HG03280 (cell line): ENCODE results near the gene HS3ST5.
"Not testable (repeated sequence)": the region's sequence is repeated elsewhere in the genome, so short reads cannot be mapped to it uniquely, and the experiment has no call there.

Source experiments
- ATAC-seq: cut with Tn5 transposase; IDR thresholded peaks from one replicate; pipeline ENCODE4 v1.9.1; 2021; ENCODE audit warnings: mild to moderate bottlenecking, moderate library complexity; ENCODE audit not compliant: unreplicated experiment

The HS3ST5 gene

DNA sequence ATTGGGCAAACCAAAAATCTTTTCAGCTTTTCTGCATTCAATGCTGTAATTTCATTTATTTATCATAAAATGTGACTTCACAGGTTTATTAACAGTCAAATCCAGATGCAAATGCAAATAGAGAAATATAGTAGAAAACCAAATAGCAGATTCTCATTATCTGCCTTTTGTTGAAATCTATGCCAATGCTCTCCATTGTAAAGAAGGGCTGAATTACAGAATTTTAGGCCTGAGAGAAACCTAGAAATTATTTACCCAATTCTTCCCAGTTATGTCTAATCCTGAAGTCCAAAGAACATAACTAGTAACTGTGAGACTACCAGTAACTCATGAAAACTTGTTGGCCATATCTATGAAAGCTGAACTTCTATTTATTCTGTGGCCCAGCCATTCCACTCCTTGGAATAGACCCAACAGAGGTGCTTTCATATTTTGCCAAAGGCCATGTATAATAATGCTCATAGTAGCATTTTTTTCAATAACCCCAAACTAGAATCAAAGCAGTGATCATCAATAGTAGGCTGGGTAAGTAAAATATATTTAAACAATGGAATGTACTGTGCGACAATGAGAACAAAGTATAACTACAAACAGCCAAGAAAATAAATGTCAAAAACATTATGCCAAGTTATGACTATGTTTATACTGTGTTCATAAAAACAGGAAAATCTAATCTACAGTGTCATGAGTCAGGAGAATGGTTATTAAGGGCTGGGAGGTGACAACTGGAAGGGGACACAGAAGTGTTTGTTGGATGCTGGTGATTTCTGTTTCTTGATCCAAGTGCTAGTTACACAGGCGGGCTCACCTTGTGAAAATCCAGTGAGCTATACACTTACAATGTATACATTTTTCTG is 183.8 kb downstream of the HS3ST5 start:
- no peak for ATAC-seq

DNA sequence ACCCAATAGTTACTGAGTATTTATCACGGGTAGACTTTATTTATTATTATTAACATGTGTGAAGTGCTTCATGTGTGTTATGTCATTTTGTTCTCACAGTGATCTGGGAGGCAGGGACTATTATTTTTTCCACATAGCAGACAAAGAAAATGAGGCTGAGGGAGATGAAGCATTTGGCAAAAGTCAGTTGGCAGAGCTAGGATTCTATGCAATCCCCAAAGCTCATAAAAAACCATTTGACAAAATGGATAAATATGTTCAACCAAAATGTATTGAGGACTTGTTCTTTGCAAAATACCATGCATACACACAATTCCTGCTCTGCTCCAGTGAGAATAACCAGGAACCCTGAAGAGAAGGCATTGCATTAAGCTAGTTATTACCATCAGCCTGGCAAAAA is 184.4 kb downstream of the HS3ST5 start:
- ATAC-seq, result no peak

DNA sequence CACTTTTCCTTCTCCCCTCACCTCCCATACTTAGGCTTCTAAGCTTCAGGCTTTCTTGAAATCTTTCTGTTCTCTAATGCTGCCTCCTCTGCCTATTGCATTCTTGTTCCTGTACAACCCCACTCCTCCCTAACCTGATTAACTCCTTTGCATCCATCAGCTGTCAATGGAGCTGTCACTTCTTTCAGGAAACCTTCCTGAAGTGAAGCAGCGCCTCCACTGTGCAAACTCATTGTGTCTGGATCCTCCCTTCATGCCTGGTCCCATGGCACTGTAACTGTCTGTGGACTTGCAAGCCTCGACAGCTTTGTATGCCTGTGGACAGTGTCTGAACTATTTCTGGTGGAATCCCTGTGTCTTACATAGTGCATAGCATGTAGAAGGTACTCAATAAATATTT is 185.0 kb downstream of the HS3ST5 start:
- no peak for ATAC-seq

DNA sequence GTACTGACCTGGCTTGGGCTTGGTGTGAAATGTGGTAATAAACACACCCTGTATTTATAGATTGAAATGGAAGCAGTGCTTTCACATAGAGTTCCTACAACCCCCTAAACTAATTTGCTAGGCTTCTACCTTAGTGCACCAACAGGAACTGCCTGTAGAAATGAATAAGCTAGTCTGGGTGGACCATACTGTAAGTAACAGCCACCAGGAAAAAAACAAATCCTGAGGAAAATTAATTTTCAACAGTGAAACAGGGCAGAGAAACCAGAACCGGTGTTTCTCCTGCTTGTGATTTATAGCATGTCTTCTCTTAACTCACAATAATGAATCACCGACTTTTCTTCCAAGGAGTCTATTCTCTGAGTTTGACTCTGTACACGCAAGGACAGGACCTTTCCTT is 187.1 kb downstream of the HS3ST5 start:
- no peak for ATAC-seq

DNA sequence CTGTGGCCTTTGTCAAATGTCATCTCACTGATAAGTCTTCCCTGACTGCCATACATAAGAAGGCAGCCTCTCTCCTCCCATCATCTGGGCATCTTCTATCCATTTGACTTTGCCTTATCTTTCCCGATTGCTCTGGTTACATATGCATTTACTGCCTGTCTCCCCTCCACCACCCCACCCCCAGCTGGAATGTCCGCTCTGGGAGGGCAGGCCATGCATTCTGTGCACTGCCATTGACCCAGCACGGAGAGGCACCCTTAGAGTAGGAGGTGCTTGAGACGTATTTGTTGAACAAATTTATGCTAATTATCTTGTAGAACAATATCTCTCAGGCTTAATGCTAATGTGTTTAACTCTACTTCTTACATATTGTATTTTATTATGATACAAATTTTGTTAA is 188.0 kb downstream of the HS3ST5 start:
- ATAC-seq, result no peak

DNA sequence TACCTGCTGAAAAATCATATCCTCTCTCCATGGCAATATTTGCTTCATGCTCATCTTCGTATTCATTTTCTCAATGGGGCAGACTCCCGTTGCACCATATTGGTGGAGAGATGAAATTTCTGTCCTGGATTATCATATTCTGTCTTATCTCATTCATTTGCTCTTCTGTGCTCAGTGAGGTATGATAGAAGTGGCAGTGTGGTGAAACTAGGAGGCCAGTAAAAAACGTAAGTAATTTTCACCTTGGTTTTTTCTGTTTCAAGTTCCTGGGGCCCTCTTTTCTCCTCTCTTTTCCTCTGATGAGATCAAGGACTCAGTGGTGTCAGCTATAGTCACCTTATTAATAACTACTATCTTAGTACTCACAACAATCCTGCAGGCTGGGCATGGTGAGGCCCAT is 189.4 kb downstream of the HS3ST5 start:
- ATAC-seq, result no peak

DNA sequence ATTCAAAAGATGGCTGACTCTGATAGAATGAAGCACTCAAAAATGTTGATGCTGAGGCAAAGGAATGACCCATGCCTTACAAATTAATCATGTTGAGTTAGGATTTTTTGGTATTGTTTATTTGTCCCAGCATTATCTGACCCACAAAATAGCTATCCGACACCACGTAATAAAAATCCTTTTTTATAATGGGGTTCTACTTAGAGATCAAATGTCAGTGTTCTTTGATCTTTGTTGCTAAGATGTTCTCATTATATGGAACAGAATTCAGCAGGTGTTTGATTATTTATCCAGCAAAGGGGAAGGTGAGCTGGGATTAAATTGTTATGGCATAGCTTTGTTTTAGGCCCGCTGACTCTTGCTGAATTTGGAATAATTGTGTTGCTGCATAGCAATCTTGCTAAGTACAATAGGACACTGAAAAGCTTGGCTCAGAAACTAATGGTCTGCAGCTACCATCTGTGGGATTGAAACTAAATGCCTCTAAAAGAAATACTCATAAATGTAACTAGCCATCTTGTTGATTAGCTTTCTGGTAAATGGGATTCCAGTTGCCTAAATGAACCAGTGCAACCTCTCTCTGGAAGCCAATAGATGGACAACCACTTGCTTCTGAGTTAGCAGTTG is 191.6 kb downstream of the HS3ST5 start:
- no peak for ATAC-seq

DNA sequence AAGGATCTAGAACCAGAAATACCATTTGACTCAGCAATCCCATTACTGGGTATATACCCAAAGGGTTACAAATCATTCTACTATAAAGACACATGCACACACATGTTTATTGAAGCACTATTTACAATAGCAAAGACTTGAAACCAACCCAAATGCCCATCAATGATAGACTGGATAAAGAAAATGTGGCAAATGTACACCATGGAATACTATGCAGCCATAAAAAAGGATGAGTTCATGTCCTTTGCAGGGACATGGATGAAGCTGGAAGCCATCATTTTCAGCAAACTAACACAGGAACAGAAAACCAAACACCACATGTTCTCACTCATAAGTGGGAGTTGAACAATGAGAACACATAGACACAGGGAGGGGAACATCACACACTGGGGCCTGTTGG is 193.6 kb downstream of the HS3ST5 start:
- not testable (repeated sequence) for ATAC-seq

DNA sequence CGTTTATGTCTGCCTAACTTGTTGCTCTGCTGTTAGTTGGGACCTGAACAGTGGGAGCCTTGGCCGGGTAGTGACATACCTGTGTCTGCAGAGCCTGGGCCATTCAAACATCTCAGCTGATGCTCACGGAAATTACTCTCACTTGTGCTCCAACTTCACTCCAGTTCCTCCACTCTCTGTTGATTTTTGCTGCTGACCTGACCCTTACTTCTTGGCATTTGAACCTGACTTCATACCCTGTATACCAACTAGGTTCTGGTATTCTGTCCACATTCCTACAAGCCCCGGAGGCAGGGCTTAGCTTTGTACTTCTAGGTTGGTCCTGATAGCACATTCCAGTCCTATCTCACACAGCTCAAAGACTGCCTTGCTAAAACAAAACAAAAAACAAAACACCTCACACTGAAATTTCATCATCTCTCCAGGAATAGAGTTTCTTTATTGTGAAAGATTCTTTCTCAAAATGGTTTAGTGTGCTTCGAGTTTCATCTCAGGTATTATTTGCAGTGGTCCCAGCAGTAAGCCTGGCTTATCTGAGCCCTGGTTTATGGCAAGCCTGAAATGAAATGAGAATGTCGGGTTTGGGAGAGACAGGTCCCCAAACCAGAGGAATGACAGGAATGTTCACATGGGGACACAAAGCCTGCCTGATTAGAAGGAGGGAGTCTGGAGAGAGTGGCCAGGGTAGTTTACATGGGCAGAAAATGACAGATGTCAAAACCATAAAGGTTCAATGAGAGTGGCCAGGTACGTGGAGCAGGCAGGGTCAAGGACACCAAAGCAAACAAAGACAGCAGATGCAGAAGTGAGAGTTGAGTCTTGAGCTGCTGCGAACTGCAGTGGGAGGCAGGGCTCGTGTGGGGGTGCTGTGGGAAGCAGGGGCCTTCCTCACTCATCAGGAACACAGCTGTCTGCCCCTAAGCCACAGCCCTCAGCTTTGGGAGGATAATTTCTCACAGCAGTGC is 197.7 kb downstream of the HS3ST5 start:
- no peak for ATAC-seq

DNA sequence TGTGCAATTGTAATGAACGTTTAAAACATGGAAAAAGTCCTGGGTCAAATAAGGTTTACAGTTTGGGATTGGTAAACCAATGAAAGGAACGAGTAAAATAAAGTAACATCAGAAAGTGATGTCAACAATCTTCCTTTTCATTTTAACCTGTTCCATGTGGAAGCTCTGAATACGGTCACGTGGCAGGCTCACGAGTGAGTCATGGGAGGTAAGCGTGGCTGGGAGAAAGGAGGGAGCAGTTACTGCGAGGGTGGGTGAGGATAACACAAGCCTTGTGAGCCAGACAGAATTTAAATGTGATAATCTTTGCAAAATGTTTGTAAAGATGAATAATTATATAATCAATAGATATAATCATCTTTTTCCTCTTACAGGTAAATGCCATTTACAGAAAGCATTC is 200.6 kb downstream of the HS3ST5 start:
- ATAC-seq, result no peak

DNA sequence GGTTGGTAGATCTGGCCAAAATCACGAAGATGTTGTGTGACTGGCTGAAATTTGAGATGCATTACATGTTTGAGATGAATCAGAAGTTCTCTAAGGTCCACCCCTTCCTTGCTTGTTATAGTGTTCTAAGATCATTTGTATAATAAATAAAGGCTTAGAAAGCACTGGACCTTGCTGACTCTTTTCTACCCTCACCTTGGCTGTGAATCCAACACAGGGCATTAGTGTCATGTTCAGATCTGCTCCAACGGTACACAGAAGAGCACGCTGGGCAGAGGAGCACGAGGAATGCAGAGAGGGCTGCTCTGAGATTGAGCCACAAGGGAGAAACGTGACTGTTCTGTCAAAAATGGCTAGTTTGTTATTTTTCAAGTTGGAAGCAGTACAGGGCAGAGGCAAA is 202.4 kb downstream of the HS3ST5 start:
- ATAC-seq, result no peak

DNA sequence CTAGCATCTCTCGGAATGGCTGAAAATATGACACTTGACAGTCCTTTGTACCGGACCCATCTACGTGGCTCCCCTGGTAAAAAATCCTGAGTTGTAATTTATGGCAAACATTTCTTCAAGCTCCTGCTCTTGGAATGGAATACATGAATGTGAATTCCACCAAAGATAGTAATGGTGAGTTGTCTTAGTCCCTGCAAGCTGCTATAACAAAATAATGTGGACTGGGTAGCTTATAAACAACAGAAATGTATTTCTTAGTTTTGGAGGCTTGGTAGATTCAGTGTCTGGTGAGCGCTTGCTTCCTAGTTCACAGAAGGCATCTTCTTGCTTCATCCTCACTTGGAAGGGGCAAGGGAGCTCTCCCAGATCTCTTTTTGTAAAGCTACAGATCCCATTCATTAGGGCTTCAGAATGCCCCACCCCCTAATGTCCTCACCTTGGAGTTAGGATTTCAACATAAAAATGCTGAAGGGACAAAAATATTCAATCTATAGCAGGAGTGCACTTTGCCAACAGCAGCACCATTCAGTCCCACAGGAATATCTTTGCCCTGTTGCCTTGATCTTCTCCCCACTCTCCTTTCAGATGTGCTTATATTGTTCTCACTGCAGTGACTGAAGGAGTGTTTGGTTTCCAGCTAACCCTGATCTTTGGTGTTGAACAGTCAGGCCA is 204.1 kb downstream of the HS3ST5 start:
- no peak for ATAC-seq

DNA sequence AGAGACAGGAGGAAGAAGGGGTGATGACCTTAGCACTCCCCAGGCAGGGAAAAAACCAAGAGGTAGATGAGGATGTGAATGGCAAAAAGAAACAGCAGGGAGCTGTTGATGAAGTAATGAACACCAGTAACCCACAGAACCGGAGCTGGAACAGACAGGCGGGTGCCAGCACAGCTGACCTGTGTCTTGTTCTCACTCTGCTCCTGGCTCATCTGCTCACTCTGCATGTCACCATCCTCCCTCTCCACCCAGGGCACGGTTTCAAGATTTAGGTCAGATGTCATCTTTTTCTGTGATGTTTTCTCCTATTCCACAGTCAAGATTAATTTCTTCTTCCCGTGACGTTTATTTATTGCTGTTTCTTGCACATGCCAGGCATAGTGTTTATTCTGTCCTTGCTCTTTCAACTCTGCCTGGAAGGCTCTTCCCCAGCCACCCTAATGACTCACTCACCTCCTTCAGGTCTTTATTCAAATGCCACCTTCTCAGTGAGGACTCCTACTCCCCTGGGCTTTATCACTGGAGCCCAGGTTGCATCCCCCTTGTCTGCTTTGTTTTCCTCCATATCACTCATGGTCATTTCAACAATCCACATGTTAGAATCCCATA is 207.4 kb downstream of the HS3ST5 start:
- no peak for ATAC-seq

DNA sequence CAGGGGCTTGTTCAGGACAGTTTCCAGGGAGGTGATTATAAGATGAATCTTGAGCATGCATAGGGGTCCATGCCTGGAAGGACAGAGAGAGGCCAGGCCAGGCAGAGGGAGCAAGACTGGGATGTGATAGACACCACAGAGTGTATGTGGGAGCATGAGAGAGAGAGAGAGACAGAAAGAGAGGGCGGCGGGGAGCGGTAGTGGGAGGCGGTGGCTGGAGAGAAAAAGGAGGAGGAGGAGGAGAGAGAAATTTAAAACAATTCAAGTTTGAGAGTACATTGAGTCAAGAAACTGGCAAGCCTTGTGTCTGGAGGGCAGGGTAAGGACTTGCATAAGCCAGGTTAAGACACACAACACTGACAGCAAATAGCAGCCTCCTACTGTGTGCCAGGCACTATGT is 209.0 kb downstream of the HS3ST5 start:
- no peak for ATAC-seq

DNA sequence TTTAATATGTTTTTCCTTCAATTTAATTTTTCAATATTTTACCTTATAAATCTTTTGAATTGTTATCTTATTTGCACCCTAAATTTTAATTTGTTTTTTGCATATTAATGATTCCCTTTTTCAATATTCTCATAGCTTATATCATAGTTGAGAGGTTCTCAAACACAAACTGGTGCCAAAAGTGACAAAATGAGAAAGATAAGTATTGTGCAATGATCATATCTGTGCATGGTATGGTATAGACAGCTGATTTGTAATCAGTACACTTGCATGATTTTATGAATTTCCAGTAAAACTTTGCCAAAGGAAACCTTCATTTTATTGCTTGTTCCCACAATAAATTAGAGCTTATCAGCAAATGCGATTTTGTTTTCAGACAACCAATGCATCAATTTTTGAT is 210.9 kb downstream of the HS3ST5 start:
- no peak for ATAC-seq

DNA sequence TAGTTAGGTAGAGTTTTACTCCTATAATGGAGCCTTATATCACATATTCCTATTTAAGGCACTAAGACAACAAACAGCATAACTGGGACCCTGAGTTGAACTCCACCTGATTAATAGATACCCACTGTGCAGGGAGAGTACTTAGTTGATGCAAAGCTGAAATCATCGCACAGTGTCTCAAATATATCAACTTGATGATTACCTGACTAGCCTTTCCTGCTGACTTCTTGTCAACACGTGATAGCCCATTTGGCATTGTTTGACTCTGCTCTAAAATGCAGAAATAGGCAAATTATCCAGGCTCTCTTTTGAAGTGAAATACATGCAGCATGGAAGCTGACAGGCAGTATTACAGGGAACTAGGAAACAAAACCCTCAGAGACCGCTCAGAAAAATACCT is 217.2 kb downstream of the HS3ST5 start:
- ATAC-seq, result no peak

DNA sequence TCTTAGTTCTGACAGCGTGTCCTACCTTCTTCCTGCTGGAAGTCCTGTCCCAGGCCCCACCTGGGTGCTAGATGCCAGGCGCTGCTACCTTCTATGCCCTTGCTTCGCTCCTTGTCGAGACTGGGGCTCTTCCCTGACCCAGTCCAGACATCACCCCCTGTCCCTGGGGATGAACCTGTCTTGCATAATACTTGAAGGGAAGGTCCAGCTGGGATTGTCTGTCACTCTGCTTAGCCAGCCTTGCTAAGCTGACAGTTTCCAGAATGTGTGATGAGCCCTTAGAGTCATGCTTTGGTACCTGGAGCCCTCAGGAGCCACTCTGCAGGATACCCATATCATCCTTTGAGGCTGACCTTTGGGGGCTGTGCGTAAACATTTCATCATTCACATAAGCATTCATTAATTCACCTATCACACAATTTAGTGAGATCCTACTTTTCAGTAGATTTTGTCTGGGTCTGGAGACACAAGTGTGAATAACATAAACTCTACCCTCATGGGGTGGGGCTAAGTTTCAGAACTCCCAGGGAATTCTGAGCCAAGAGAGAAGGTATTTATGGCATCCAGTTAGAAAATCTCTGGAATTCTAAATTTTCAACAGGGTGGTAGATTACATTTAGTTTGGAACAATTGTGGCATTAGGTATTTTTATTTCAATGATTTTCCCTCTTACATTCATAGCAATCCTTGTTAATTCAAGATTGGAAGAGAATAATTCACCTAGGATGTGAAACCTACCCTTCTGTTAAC is 220.7 kb downstream of the HS3ST5 start:
- ATAC-seq, result no peak

DNA sequence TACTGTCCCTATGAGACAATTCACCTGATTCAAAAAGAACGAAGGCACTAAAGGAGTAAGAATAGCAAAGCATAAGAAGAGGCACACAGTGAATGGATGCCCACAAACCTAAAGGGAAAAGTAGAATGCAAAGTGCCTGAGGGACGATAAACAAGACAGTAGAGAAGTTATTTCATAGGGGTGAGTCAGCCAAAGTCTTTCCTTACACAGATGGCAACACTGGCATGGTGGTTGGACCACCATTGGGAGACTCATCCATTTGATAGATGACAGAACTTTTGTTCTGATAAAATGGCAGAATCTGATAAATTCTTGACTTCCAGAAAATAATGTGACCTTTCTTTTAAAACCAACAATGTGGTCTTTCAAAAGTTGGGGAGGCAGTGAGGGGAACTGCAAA is 223.8 kb downstream of the HS3ST5 start:
- ATAC-seq, result no peak

DNA sequence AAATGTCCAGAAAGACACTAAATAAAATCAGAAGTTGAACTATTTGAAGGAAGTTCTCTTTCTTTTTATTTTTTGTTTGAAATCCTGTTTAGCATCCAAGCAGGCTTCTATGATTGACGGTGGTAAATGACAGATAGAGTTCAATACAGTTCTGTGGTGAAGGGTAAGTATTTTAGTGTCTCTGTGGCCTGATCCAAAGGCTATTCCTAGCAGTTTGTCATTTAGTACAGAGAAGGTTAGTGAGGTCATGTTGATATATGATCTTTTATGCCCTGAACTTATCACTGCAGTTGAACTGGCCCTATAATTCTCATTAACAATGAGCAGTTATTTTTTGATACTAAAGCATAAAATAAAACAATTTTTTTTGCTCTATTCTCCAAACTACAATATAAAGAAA is 227.2 kb downstream of the HS3ST5 start:
- no peak for ATAC-seq
